ENCODE data around the gene HGFAC.

GRCh38 chr4:3412257-3413020, 29.3 kb upstream of the HGFAC start:
- TF ChIP-seq FOS (IDR thresholded peaks at IDR 0.05; ENCODE audit: borderline replicate concordance, extremely low read depth, insufficient read length) (no peak), PKNOX1 (IDR thresholded peaks at IDR 0.05) (no peak), JUND (IDR thresholded peaks at IDR 0.05; ENCODE audit: low read depth, low read length) (no peak), POLR2AphosphoS5 (IDR thresholded peaks at IDR 0.05; ENCODE audit: low read length) (no peak), MEF2A (IDR thresholded peaks at IDR 0.05; ENCODE audit: insufficient read depth, low read depth, low read length) (no peak), SP1 (IDR thresholded peaks at IDR 0.05; ENCODE audit: low read depth, low read length) (no peak), CTCF (IDR thresholded peaks at IDR 0.05 in 2 of 3, conservative IDR thresholded peaks at IDR 0.05 in 1 of 3; ENCODE audit: control insufficient read depth in 2 of 3, extremely low read depth in 1 of 3, insufficient read depth in 1 of 3, low read depth in 3 of 3, low read length in 3 of 3) (no peak), ZBTB33 (IDR thresholded peaks at IDR 0.05) (no peak), GABPA (IDR thresholded peaks at IDR 0.05; ENCODE audit: low read depth) (no peak), EZH2 (IDR thresholded peaks at IDR 0.05; ENCODE audit: borderline replicate concordance, control insufficient read depth, low read depth, low read length) (no peak), ETV6 (conservative IDR thresholded peaks at IDR 0.05 in 1 of 2, IDR thresholded peaks at IDR 0.05 in 1 of 2; ENCODE audit: borderline replicate concordance in 1 of 2, low read depth in 1 of 2) (no peak)

Measured in GM12878 (cell line).